GM18861 (cell line): ENCODE data around the gene MYCBP2.
A peak's percentile ranks its signal among the peaks of the same experiment; 100 is the strongest.
"Not testable (repeated sequence)": the region's sequence is repeated elsewhere in the genome, so short reads cannot be mapped to it uniquely, and the experiment has no call there.

ENCODE experiments used
- ATAC-seq: cut with Tn5 transposase; IDR thresholded peaks from one replicate; pipeline ENCODE4 v1.9.1; 2021; ENCODE audit not compliant: unreplicated experiment

MYCBP2 gene

DNA sequence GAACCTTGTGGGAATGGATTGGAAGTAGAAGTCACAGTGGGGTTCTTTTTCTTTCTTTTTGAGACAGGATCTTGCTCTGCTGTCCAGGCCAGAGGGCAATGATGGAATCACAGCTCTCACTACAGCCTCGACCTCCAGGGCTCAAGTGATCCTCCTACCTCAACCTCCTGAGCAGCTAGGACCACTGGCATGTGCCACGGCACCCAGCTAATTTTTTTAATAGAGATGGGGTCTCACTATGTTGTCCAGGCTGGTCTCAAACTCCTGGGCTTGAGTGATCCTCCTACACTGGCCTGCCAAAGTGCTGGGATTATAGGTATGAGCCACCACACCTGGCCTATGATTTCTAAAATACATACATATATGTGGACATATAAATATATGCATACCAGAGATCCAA lies 111.4 kb downstream of the MYCBP2 start:
- ATAC-seq: no peak

DNA sequence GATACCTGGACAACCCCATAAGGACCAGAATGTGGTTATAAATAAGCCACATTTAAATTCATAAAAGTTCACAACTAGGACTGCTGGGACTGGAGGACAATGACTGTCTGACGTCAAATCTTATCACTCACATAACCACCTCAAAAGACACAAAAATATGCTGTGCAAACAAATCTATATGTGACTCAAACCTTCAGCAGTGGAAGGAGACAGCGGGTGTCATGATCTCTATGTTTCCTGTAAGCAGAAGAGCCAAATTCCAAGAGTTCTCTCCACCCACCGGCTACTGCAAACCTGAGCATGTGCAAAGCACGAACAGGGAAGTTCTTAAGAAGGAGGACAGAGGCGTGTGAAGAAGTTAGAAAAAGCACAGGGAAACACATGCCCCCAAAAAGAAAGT lies 113.2 kb downstream of the MYCBP2 start:
- ATAC-seq: no peak

GRCh38 chr13:77207943-77208342 lies 119.0 kb downstream of the MYCBP2 start:
- ATAC-seq: no peak

DNA sequence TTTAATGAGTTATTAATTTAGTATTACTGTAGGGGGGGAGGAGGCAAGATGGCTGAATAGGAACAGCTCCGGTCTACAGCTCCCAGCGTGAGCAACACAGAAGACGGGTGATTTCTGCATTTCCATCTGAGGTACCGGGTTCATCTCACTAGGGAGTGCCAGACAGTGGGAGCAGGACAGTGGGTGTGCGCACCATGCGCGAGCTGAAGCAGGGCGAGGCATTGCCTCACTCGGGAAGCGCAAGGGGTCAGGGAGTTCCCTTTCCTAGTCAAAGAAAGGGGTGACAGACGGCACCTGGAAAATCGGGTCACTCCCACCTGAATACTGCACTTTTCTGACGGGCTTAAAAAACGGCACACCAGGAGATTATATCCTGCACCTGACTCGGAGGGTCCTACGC lies 127.9 kb downstream of the MYCBP2 start:
- ATAC-seq: not testable (repeated sequence)

- no peak for ATAC-seq
These were observed 130.8 kb downstream of the MYCBP2 start for GRCh38 chr13:77196052-77196618.

DNA sequence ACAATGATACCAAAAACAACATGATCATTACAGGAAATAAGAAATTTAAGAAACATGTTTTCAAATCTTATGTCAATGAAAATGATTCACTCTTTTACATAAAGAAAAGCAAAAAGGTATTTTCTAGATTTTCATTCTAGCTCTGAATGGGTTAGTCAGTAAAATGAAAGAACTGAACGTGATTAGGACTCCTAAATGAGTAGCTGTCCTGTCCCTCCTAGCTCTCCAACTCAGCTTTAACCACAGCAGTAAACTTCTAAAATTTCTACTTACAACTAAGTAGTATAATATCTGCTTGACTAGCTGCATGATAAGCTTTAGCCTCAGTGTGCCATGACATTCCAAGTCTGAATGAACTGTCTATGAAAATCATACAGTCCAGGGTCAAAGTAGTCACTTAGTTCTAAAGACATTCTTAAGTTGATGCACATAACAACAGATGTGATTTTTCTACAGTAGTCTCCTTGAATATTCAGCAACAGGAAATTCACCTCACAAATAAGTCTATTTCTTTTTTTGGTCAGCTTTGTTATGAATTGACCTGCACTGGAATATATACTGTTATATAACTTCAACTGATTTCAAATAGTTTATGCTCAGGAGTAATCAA lies 136.4 kb downstream of the MYCBP2 start:
- ATAC-seq: no peak

GRCh38 chr13:77185721-77186120 lies 141.2 kb downstream of the MYCBP2 start:
- ATAC-seq: no peak

DNA sequence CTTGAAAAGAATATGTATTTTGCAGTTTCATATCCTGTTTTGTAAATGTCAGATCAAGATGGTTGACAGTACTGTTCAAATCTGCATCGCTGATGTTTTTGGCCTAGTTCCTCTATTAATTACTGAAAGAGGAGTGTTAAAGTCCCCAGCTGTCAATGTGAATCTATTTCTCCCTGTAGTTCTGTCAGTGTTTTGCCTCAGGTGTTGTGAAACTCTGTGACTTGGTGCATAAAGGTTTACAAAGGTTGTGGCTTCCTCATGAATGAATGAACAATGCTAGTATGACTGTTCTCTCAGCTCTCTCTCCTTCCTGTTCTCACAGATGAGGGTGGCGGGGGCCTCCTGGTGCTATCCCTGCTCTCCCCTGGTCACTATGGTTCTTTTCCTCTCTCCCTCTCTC lies 142.4 kb downstream of the MYCBP2 start:
- ATAC-seq: peak; percentile 97

DNA sequence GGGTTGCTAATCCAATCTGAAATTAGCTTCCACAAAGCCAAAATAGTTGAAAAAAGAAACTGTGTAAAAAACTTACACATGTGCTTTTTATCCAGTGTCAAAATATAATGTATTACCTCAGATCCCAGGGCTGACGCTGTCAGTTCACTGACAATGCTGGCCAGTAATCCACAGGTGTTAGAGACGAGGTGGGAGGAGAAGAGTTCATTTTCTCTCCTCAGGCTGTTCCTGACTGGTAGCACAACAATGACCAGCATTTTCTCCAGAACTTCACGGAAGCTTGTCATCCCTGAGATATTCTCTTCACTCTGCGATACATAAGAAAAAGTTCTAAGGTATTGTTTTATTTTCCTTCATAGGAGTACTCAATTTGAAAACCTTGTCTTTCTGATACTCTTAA lies 146.9 kb downstream of the MYCBP2 start:
- ATAC-seq: no peak

- ATAC-seq: no peak
These were observed 149.2 kb downstream of the MYCBP2 start for GRCh38 chr13:77177646-77178045.

GRCh38 chr13:77176350-77176749 lies 150.5 kb downstream of the MYCBP2 start:
- ATAC-seq: no peak

GRCh38 chr13:77172650-77173049 lies 154.2 kb downstream of the MYCBP2 start:
- ATAC-seq: no peak

DNA sequence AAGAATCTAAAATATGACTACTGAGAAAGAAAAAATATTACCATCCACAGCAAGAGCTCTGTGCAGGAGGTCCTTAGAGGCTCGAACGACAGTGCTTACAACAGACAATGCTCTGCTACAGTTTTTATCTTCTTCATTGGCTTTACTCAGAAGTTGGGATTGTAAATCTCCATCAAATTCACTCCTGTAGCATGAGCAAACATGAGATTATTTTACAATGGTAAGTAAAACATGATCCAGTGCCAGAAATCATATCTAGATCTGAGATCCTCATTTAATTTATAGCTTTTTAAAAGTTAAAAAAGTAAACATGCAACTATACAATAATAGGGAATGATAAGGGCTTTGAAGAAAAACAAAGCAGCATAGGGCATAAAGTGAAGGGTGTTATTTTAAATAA lies 155.4 kb downstream of the MYCBP2 start:
- ATAC-seq: no peak

- ATAC-seq: no peak
These were observed 158.7 kb downstream of the MYCBP2 start for GRCh38 chr13:77168237-77168636.

- no peak for ATAC-seq
These were observed 176.2 kb downstream of the MYCBP2 start for GRCh38 chr13:77150651-77151050.

DNA sequence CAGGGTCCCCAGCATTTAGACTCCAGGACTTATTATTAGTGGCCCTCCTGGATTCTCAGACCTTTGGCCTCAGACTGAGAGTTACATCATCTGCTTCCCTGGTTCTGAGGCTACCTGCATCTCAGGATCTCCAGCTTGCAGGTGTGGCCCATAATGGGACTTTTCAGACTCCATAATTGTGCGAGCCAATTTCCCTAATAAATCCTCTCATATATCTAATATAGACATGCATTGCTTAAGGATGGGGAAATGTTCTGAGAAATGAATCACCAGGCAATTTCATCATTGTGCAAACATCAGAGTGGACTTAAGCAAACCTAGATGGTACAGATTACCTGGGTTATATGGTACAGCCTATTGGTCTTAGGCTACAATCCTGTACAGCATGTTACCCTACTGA lies 183.5 kb downstream of the MYCBP2 start:
- no peak for ATAC-seq

DNA sequence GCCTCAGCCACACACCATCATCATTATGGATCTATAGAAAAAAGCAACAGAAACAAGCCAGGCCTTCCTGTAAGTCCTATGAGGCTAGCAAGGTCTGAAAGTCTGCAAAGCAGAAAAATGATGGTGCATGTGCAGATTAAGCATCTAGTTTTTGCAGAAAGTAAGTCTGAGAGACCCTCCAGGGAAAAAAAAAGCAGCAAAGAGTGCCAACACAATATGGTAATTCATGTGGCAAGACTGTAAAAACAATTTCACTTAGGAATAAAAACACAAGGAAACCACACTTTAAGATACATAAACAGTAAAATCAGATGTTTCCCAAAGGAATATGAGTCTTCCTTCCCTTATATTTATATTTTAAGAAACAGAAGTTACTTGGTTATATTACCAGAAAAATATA lies 187.6 kb downstream of the MYCBP2 start:
- no peak for ATAC-seq

GRCh38 chr13:77138813-77139212 lies 188.1 kb downstream of the MYCBP2 start:
- ATAC-seq: no peak

- ATAC-seq: no peak
These were observed 189.9 kb downstream of the MYCBP2 start for GRCh38 chr13:77136902-77137420.

DNA sequence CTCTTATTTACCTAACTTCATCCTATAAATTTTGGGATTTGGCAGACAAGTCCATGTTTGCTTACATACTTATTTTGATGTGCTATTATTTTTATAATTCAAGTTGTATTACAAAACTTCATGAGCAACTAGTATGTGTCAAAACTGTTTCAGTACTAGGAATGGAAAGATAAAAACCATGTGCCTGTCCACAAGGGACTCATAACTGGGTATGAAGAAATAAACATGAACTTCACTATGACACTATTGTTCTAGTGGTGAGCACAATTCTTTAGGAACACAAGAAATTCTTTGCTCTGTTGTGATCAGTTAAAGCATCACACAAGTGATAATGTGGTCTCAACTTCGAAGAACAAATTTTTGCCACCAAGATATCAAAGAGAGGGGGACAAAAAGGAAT lies 202.5 kb downstream of the MYCBP2 start:
- ATAC-seq: no peak

DNA sequence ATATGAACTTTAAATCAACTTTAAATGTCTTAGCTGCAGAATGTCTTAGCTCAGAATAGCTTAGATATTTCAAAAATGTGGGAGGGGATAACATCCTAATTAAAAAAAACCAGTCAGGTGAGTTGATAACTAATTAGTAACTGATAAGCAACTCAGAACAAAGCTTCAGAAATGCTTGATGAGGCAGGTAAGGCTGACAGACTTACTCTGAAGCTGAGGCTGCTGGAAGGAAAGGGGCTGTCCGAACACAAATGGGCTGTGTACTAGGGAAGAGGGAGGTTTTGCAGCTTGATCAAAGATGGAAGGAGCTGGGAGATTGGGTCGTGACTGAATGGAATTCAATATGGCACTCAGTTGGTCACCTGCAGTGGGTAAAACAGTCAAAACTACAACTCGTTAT lies 208.8 kb downstream of the MYCBP2 start:
- ATAC-seq: no peak

DNA sequence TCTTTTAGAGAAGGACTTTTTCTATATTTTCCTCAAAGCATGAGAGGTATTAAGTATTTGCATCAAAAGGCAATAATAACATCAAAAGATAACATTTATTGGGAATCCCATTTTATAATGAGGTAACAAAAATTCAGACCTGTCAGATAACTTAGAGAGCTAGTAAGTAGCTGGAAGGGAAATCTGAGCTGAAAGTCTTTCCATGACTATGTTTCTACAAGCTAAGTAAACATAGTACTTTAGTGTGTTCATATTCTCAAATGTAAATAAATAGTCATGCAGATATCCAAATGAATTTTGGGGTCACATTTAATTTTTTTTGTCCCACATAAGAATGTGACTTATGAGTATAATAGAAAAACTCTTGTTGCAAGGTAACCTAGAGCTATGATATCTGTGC lies 212.6 kb downstream of the MYCBP2 start:
- ATAC-seq: no peak

- no peak for ATAC-seq
These were observed 213.4 kb downstream of the MYCBP2 start for GRCh38 chr13:77113496-77113895.
